DOHH2 (cell line): ENCODE data around the gene ZNF367.

Source experiments
- H3F3A ChIP-seq: fragments of 200-600 bp; sonication (generic), shearing (Covaris generic); 2 replicates; pipeline ENCODE4 v1.6.0; 2016; ENCODE audit warnings: antibody characterized with exemption, mild to moderate bottlenecking; ENCODE audit not compliant: control insufficient read depth, insufficient read depth
- H3K27ac ChIP-seq: fragments of 200-600 bp; sonication (generic); 2 replicates; pipeline ENCODE4 v1.5.1; 2014; ENCODE audit warnings: low read depth, mild to moderate bottlenecking, low read length, moderate library complexity
- H3K27me3 ChIP-seq: fragments of 200-600 bp; sonication (generic); 2 replicates; pipeline ENCODE4 v1.6.1; 2014; ENCODE audit warnings: mild to moderate bottlenecking, low read length, mixed read lengths; ENCODE audit not compliant: control insufficient read depth
- H3K36me3 ChIP-seq: fragments of 200-600 bp; sonication (generic); 2 replicates; pipeline ENCODE4 v1.6.1; 2014; ENCODE audit warnings: mild to moderate bottlenecking, low read length, moderate library complexity, mixed read lengths; ENCODE audit not compliant: control insufficient read depth
- H3K4me1 ChIP-seq: fragments of 200-600 bp; sonication (generic); 2 replicates; pipeline ENCODE4 v1.6.1; 2014; ENCODE audit warnings: mild to moderate bottlenecking, low read length, mixed read lengths; ENCODE audit not compliant: control insufficient read depth
- H3K4me2 ChIP-seq: fragments of 200-600 bp; sonication (generic); 2 replicates; pipeline ENCODE4 v1.6.0; 2014; ENCODE audit warnings: mild to moderate bottlenecking, low read length, moderate library complexity
- H3K4me3 ChIP-seq: fragments of 200-600 bp; sonication (generic); 2 replicates; pipeline ENCODE4 v1.5.1; 2014; ENCODE audit warnings: mild to moderate bottlenecking, low read length, mixed read lengths
- H3K79me2 ChIP-seq: fragments of 200-600 bp; sonication (generic); 2 replicates; pipeline ENCODE4 v1.6.1; 2014; ENCODE audit warnings: mild to moderate bottlenecking, low read length, mixed read lengths; ENCODE audit not compliant: control insufficient read depth
- H3K9me2 ChIP-seq: fragments of 200-600 bp; sonication (generic); replicated peaks from 2 replicates; pipeline ENCODE4 v1.6.1; 2014; ENCODE audit warnings: mild to moderate bottlenecking, low read length, mixed read lengths; ENCODE audit not compliant: control insufficient read depth
- H3K9me3 ChIP-seq: fragments of 200-600 bp; sonication (generic); 2 replicates; pipeline ENCODE4 v1.6.1; 2014; ENCODE audit warnings: antibody characterized with exemption, low read length, mixed read lengths; ENCODE audit not compliant: control insufficient read depth, insufficient read depth
- H4K20me1 ChIP-seq: fragments of 200-600 bp; sonication (generic); 2 replicates; pipeline ENCODE4 v1.6.0; 2014; ENCODE audit warnings: low read depth, mild to moderate bottlenecking, antibody characterized with exemption, low read length, moderate library complexity; ENCODE audit not compliant: control insufficient read depth, insufficient read depth
- CTCF ChIP-seq: fragments of 200-600 bp; sonication (generic); IDR thresholded peaks from one replicate; pipeline ENCODE4 v1.5.1; 2014; ENCODE audit warnings: antibody characterized with exemption, mild to moderate bottlenecking, low read depth, low read length; ENCODE audit not compliant: poor library complexity, severe bottlenecking
- EZH2phosphoT487 ChIP-seq: fragments of 200-600 bp; sonication (generic); IDR thresholded peaks from 2 replicates; pipeline ENCODE4 v1.6.1; 2017; ENCODE audit warnings: borderline replicate concordance, mild to moderate bottlenecking, antibody characterized with exemption, low read length, moderate library complexity, mixed read lengths

ZNF367 gene

GRCh38 chr9:96419691-96419969 is 1.5 kb upstream of the ZNF367 start:
- Histone ChIP-seq H3K79me2 (peaks cover 49% of the 10 kb centered on the region), H3K4me3 (peak overlapping the region; percentile 98), H3K36me3 (peaks cover 33% of the 10 kb centered on the region), H3K9me3 (no peaks in the 10 kb centered on the region), H3K9me2 (no peaks in the 10 kb centered on the region), H3K4me2 (peak overlapping the region; percentile 72), H4K20me1 (peaks cover 15% of the 10 kb centered on the region), H3F3A (peaks cover 15% of the 10 kb centered on the region), H3K4me1 (peaks cover 36% of the 10 kb centered on the region), H3K27me3 (no peaks in the 10 kb centered on the region), H3K27ac (peak overlapping the region; percentile 99)
- no peak for TF ChIP-seq CTCF
- TF ChIP-seq EZH2phosphoT487, result no peak

- peaks cover 20% of the 10 kb centered on the region for H3F3A ChIP-seq
- H3K9me2 ChIP-seq, result no peaks in the 10 kb centered on the region
- H3K27me3 ChIP-seq, result no peaks in the 10 kb centered on the region; the same call in 1 of the 2 replicates
- peaks cover 41% of the 10 kb centered on the region for H3K4me1 ChIP-seq
- no peak for TF ChIP-seq CTCF
- TF ChIP-seq EZH2phosphoT487, result no peak
- H3K36me3 ChIP-seq, result peaks cover 38% of the 10 kb centered on the region
- no peaks in the 10 kb centered on the region for H3K9me3 ChIP-seq
- H4K20me1 ChIP-seq, result peaks cover 20% of the 10 kb centered on the region
- H3K27ac ChIP-seq, result peak overlapping the region; percentile 99
- peak overlapping the region; percentile 98 for H3K4me3 ChIP-seq
- H3K4me2 ChIP-seq, result peak overlapping the region; percentile 72
- H3K79me2 ChIP-seq, result peaks cover 54% of the 10 kb centered on the region
These were observed 935 bp upstream of the ZNF367 start for GRCh38 chr9:96418920-96419690.

GRCh38 chr9:96417661-96418082 is 498 bp downstream of the ZNF367 start:
- Histone ChIP-seq H3K4me2 (peak overlapping the region; percentile 92), H3K79me2 (peaks cover 68% of the 10 kb centered on the region), H4K20me1 (peaks cover 32% of the 10 kb centered on the region), H3K27ac (peak overlapping the region; percentile 99), H3K27me3 (no peaks in the 10 kb centered on the region; the same call in 1 of the 2 replicates), H3K9me3 (no peaks in the 10 kb centered on the region), H3K4me1 (peaks cover 55% of the 10 kb centered on the region), H3K36me3 (peaks cover 52% of the 10 kb centered on the region), H3K9me2 (no peaks in the 10 kb centered on the region), H3K4me3 (peak overlapping the region; percentile 97), H3F3A (peaks cover 28% of the 10 kb centered on the region)
- TF ChIP-seq CTCF (no peak), EZH2phosphoT487 (no peak)
